ENCODE results near the gene MAP3K4. TPM values are rescaled to one million over a fixed set of nuclear protein-coding genes. Genes with fewer than 3 reads are reported as not detected.

Gene MAP3K4
- total and polyA plus RNA-seq, 8 donors, result 7.3 to 598 (median 19.4) TPM

GRCh38 chr6:161000632-161001031 lies 9.1 kb downstream of the MAP3K4 start:
- no peaks in the 10 kb centered on the region for H3K36me3 ChIP-seq
- H3K4me3 ChIP-seq, result no peak overlapping the region
- H3K27ac ChIP-seq, result no peak overlapping the region
- no peaks in the 10 kb centered on the region for H3K9me3 ChIP-seq
- H3K27me3 ChIP-seq, result no peaks in the 10 kb centered on the region
- WGBS, 5 donors, result 94 to 100% (median 98%) methylated on average over 1 of the region's 1 CpG
- DNase-seq, result no peak
- H3K4me1 ChIP-seq, result peaks cover 7 to 50% (median 31%) of the 10 kb centered on the region in 4 donors
- TF ChIP-seq EP300 (IDR thresholded peaks at IDR 0.05) (no peak), POLR2A (IDR thresholded peaks at IDR 0.05) (no peak), POLR2AphosphoS5 (IDR thresholded peaks at IDR 0.05) (no peak), CTCF (IDR thresholded peaks at IDR 0.05) (no peak)
- intact Hi-C loops (cut with DNase I; ENCODE audit: low total_unique reads), result no loop called here

GRCh38 chr6:161001421-161001820 lies 9.9 kb downstream of the MAP3K4 start:
- no peak overlapping the region for H3K27ac ChIP-seq
- peaks cover 7 to 42% (median 24%) of the 10 kb centered on the region in 4 donors for H3K4me1 ChIP-seq
- H3K9me3 ChIP-seq, result no peaks in the 10 kb centered on the region
- no peak overlapping the region for H3K4me3 ChIP-seq
- peak in 1 of 2 donors; percentile 16 for DNase-seq
- 56 to 65% (median 62%) methylated on average over 4 of the region's 4 CpGs for WGBS, 5 donors
- no peaks in the 10 kb centered on the region for H3K27me3 ChIP-seq
- no peaks in the 10 kb centered on the region for H3K36me3 ChIP-seq
- TF ChIP-seq EP300 (IDR thresholded peaks at IDR 0.05) (no peak), POLR2A (IDR thresholded peaks at IDR 0.05) (no peak), CTCF (IDR thresholded peaks at IDR 0.05) (no peak), POLR2AphosphoS5 (IDR thresholded peaks at IDR 0.05) (no peak)
- intact Hi-C loops (cut with DNase I; ENCODE audit: low total_unique reads), result no loop called here

- Histone ChIP-seq H3K36me3 (no peaks in the 10 kb centered on the region), H3K9me3 (no peaks in the 10 kb centered on the region), H3K4me3 (no peak overlapping the region), H3K4me1 (peaks cover 7 to 30% (median 15%) of the 10 kb centered on the region in 4 donors), H3K27me3 (no peaks in the 10 kb centered on the region), H3K27ac (no peak overlapping the region)
- DNase-seq, result no peak
- 86 to 93% (median 90%) methylated on average over 2 of the region's 2 CpGs for WGBS, 5 donors
- intact Hi-C loops (cut with DNase I; ENCODE audit: low total_unique reads), result no loop called here
- TF ChIP-seq CTCF (IDR thresholded peaks at IDR 0.05), result no peak
- TF ChIP-seq POLR2AphosphoS5 (IDR thresholded peaks at IDR 0.05), result no peak
- TF ChIP-seq EP300 (IDR thresholded peaks at IDR 0.05), result no peak
- no peak for TF ChIP-seq POLR2A (IDR thresholded peaks at IDR 0.05)
These were observed 11.8 kb downstream of the MAP3K4 start for GRCh38 chr6:161003336-161003735.

GRCh38 chr6:161008245-161008644 lies 16.7 kb downstream of the MAP3K4 start:
- DNase-seq, result no peak
- intact Hi-C loops (cut with DNase I; ENCODE audit: low total_unique reads), result no loop called here
- WGBS, 5 donors, result 93 to 96% (median 94%) methylated on average over 4 of the region's 4 CpGs
- Histone ChIP-seq H3K27ac (no peak overlapping the region), H3K4me1 (peaks cover 15 to 38% (median 28%) of the 10 kb centered on the region in 4 donors), H3K36me3 (no peaks in the 10 kb centered on the region), H3K4me3 (no peak overlapping the region), H3K27me3 (no peaks in the 10 kb centered on the region), H3K9me3 (no peaks in the 10 kb centered on the region)
- TF ChIP-seq CTCF (IDR thresholded peaks at IDR 0.05), result no peak
- no peak for TF ChIP-seq EP300 (IDR thresholded peaks at IDR 0.05)
- TF ChIP-seq POLR2AphosphoS5 (IDR thresholded peaks at IDR 0.05), result no peak
- TF ChIP-seq POLR2A (IDR thresholded peaks at IDR 0.05), result no peak

Data from stomach (tissue), 9 donors.